ENCODE data around the gene KRTCAP3. TPM values are rescaled to one million over a fixed set of nuclear protein-coding genes. Genes with fewer than 3 reads are reported as not detected.

The KRTCAP3 gene
- total and polyA plus RNA-seq, 2 of the 8 experiments (the other 6 are each of a cell fraction or from before 2014, with no cell fraction given), result 55.4 to 72.5 TPM

GRCh38 chr2:27428213-27428977, 13.8 kb upstream of the KRTCAP3 start, which contains the start of gene NRBP1:
NRBP1 (plus strand) TSS chr2:27428631; CDS start chr2:27433274, 4,643 bp downstream.
- CTCF ChIA-PET (ENCODE audit: partially characterized antibody), result interaction anchor here (0.8 to 5.0 kb wide), 3 partner anchors 13 to 21 kb away, joined by 3 to 24 read pairs (median 16); no protein-coding TSS in a partner anchor
- H4K20me1 ChIP-seq (replicated peaks in 1 of 2; ENCODE audit: control insufficient read depth in 1 of 2, insufficient read depth in 2 of 2, low read length in 2 of 2), result peaks cover 5 to 14% of the 10 kb centered on the region in 2 experiments
- peak within 1 kb of the TSS; percentile 83 to 94 (median 91) for H3K4me3 ChIP-seq (ENCODE audit: extremely low read depth in 1 of 4, insufficient read depth in 2 of 4, low read depth in 3 of 4, low read length in 4 of 4)
- peak within 1 kb of the TSS; percentile 75; the same call in 1 of the 2 replicates for H2BK5ac ChIP-seq (ENCODE audit: low read depth, low read length)
- no peak within 1 kb of the TSS for H3K23ac ChIP-seq (ENCODE audit: insufficient read length)
- H3K4me2 ChIP-seq (ENCODE audit: insufficient read depth in 1 of 2, low read depth in 2 of 2, low read length in 2 of 2), result peak within 1 kb of the TSS; percentile 78 to 93
- H3K56ac ChIP-seq (replicated peaks; ENCODE audit: insufficient read length, low read depth, low read length), result peak within 1 kb of the TSS; percentile 77
- H2BK120ac ChIP-seq (replicated peaks; ENCODE audit: low read depth, low read length), result no peak within 1 kb of the TSS
- FAIRE-seq (no peak), DNase-seq (ENCODE audit: low read depth in 1 of 2, low spot score in 2 of 2) (peak; percentile 71 to 96)
- H3K9ac ChIP-seq (replicated peaks in 1 of 4; ENCODE audit: extremely low read depth in 1 of 4, low read depth in 3 of 4, low read length in 3 of 4), result peak within 1 kb of the TSS; percentile 79 to 85 (median 82)
- peak within 1 kb of the TSS; percentile 93 for H3K18ac ChIP-seq (ENCODE audit: extremely low read depth, low read length)
- no peaks in the 10 kb centered on the region for H3K9me3 ChIP-seq (ENCODE audit: insufficient read depth in 2 of 2, low read depth in 1 of 2, low read length in 1 of 2)
- H2BK15ac ChIP-seq (ENCODE audit: low read length), result no peak within 1 kb of the TSS
- 1% methylated on average over 28 of the region's 75 CpGs; no CpG with 5 or more reads in 1 of the 2 experiments for WGBS, 2 experiments (ENCODE audit: extremely low coverage in 1 of 2, insufficient coverage in 1 of 2, insufficient read length in 1 of 2, insufficient replicate concordance in 2 of 2, low coverage in 1 of 2, low lambda C conversion rate in 2 of 2, missing lambda C conversion rate in 1 of 2)
- no peaks in the 10 kb centered on the region; a peak in 2 of 7 replicates for H3K4me1 ChIP-seq (replicated peaks in 1 of 4; ENCODE audit: control insufficient read depth in 3 of 4, insufficient read depth in 4 of 4, low read length in 3 of 4)
- no peaks in the 10 kb centered on the region for H3K27me3 ChIP-seq (replicated peaks in 1 of 4; ENCODE audit: control insufficient read depth in 3 of 4, extremely low read depth in 1 of 4, insufficient read depth in 3 of 4, low read length in 3 of 4)
- POLR2A ChIA-PET (ENCODE audit: partially characterized antibody), result interaction anchor here (0.7 to 4.8 kb wide), 17 partner anchors 10 to 200 kb away, joined by 3 to 48 read pairs (median 4); partner anchors contain the start of genes PPM1G and ZNF513
- H3K79me1 ChIP-seq (ENCODE audit: low read depth, low read length), result peaks cover 3% of the 10 kb centered on the region; the same call in 1 of the 2 replicates
- no peak within 1 kb of the TSS for H4K91ac ChIP-seq (replicated peaks; ENCODE audit: insufficient read length, low read length)
- peaks cover under 1 to 4% (median 3%) of the 10 kb centered on the region in 4 experiments; a peak in 7 of 8 replicates for H3K36me3 ChIP-seq (ENCODE audit: control insufficient read depth in 2 of 4, insufficient read depth in 4 of 4, low read length in 3 of 4)
- peak within 1 kb of the TSS; percentile 46 for H3K4ac ChIP-seq (replicated peaks; ENCODE audit: insufficient read length, low read depth, low read length)
- peaks cover 3 to 33% of the 10 kb centered on the region in 2 experiments; a peak in 3 of 4 replicates for H3K79me2 ChIP-seq (ENCODE audit: control insufficient read depth in 1 of 2, insufficient read depth in 2 of 2, low read length in 2 of 2)
- H3K14ac ChIP-seq (ENCODE audit: insufficient read length), result no peak within 1 kb of the TSS
- H4K8ac ChIP-seq (ENCODE audit: extremely low read depth, insufficient read depth, low read length), result peak within 1 kb of the TSS; percentile 91
- H3K27ac ChIP-seq (ENCODE audit: low read depth, low read length), result peak within 1 kb of the TSS; percentile 85
- H4K5ac ChIP-seq (ENCODE audit: insufficient read length, low read depth, low read length), result peak within 1 kb of the TSS; percentile 73
- peaks cover 8% of the 10 kb centered on the region; the same call in 1 of the 2 replicates for H3K23me2 ChIP-seq (ENCODE audit: low read depth, low read length)
- no peak within 1 kb of the TSS for H2BK20ac ChIP-seq (ENCODE audit: low read length)
- H2AFZ ChIP-seq (ENCODE audit: low read length), result peak within 1 kb of the TSS; percentile 65; the same call in 1 of the 2 replicates
- H2BK12ac ChIP-seq (ENCODE audit: low read depth, low read length), result no peak within 1 kb of the TSS
- H2AK5ac ChIP-seq (ENCODE audit: low read depth, low read length), result no peak within 1 kb of the TSS
- TF ChIP-seq MAX (IDR thresholded peaks at IDR 0.05) (no peak), EP300 (IDR thresholded peaks at IDR 0.05; ENCODE audit: borderline replicate concordance in 1 of 2, low read depth in 2 of 2, low read length in 2 of 2) (peak in 1 of 2 experiments; percentile 34; a peak in 1 of 3 replicates), EGR1 (IDR thresholded peaks at IDR 0.05; ENCODE audit: borderline replicate concordance, low read depth, low read length) (0 out of 2 replicates have a peak, but pooled peaks have one; percentile 6), KDM4A (IDR thresholded peaks at IDR 0.05; ENCODE audit: low read depth, low read length, severe bottlenecking) (peak; percentile 83), YY1 (IDR thresholded peaks at IDR 0.05; ENCODE audit: low read depth, low read length) (peak; percentile 76; the same call in 1 of the 2 replicates), ATF2 (IDR thresholded peaks at IDR 0.05; ENCODE audit: low read length) (no peak), POLR2AphosphoS5 (IDR thresholded peaks at IDR 0.05; ENCODE audit: low read depth, low read length) (peak; percentile 65), ZNF274 (IDR thresholded peaks at IDR 0.05; ENCODE audit: borderline replicate concordance, extremely low read depth, low read length) (no peak), SP1 (IDR thresholded peaks at IDR 0.05; ENCODE audit: low read depth, low read length) (peak; percentile 76; the same call in 1 of the 2 replicates)
